K562 (cell line): ENCODE data around the gene DPEP1. TPM values are rescaled to one million over a fixed set of nuclear protein-coding genes. Genes with fewer than 3 reads are reported as not detected.

Experiments
- BCOR ChIP-seq: fragments of 450-650 bp; IDR thresholded peaks from 2 replicates; pipeline ENCODE4 v1.6.1; 2016
- BRD9 ChIP-seq: fragments of 450-650 bp; IDR thresholded peaks from 2 replicates; pipeline ENCODE4 v1.6.1; 2018; ENCODE audit warnings: low read depth; ENCODE audit not compliant: partially characterized antibody
- CBX8 ChIP-seq: fragments of 200-600 bp; sonication (generic); IDR thresholded peaks from 2 replicates; pipeline ENCODE4 v1.6.1; 2012; ENCODE audit warnings: borderline replicate concordance, mixed run types, low read depth, mild to moderate bottlenecking, moderate library complexity, mixed read lengths, low read length, control low read depth, inconsistent platforms; ENCODE audit not compliant: poor library complexity, severe bottlenecking; ENCODE audit errors: extremely low read depth
- E2F8 ChIP-seq: fragments of 450-650 bp; IDR thresholded peaks from 2 replicates; pipeline ENCODE4 v1.7.1; 2018; ENCODE audit warnings: mild to moderate bottlenecking, low read depth; ENCODE audit not compliant: partially characterized antibody
- HSF4 ChIP-seq: fragments of 250-450 bp; sonication (Bioruptor Pico); IDR thresholded peaks from 2 replicates; pipeline ENCODE4 v2.1.2; 2022; ENCODE audit warnings: mild to moderate bottlenecking, moderate library complexity, borderline replicate concordance
- MAFG ChIP-seq: fragments of 450-650 bp; conservative IDR thresholded peaks from 2 replicates; pipeline ENCODE4 v1.6.1; 2016; ENCODE audit warnings: missing genetic modification characterization, missing compliant biosample characterization
- MCM5 ChIP-seq: fragments of 450-650 bp; IDR thresholded peaks from 2 replicates; pipeline ENCODE4 v1.6.1; 2016; ENCODE audit warnings: low read depth
- NFYB ChIP-seq: IDR thresholded peaks from 2 replicates; pipeline ENCODE4 v1.6.1; 2011; ENCODE audit warnings: mild to moderate bottlenecking, moderate library complexity; ENCODE audit not compliant: insufficient read length; ENCODE audit errors: extremely low read depth
- SIN3B ChIP-seq: fragments of 450-650 bp; IDR thresholded peaks from 2 replicates; pipeline ENCODE4 v1.6.1; 2017; ENCODE audit warnings: low read depth, mild to moderate bottlenecking, moderate library complexity
- SRSF7 ChIP-seq: fragments of 200-400 bp; formaldehyde crosslinking; optimal IDR thresholded peaks from 2 replicates; pipeline ENCODE3; 2017; ENCODE audit warnings: mild to moderate bottlenecking, low read depth, low read length
- TAF7 ChIP-seq: fragments of 450-650 bp; IDR thresholded peaks from 2 replicates; pipeline ENCODE4 v1.6.1; 2016; ENCODE audit warnings: missing genetic modification characterization, missing compliant biosample characterization
- TEAD4 ChIP-seq, 2 experiments: sonication (generic) in 1 of 2; formaldehyde crosslinking in 1 of 2; IDR thresholded peaks; 2 replicates each; pipeline versions ENCODE4 v1.6.1 to v1.8.0; 2012 to 2022; ENCODE audit warnings: borderline replicate concordance in 1 of 2, inconsistent platforms in 1 of 2, low read length in 1 of 2, mild to moderate bottlenecking in 1 of 2, missing genetic modification reagents in 1 of 2
- XRCC5 ChIP-seq: fragments of 200-400 bp; formaldehyde crosslinking; IDR thresholded peaks from 2 replicates; pipeline ENCODE4 v1.6.1; 2017; ENCODE audit warnings: low read depth, mild to moderate bottlenecking, low read length
- ZNF280B ChIP-seq: fragments of 250-450 bp; sonication (Bioruptor Pico); IDR thresholded peaks from 2 replicates; pipeline ENCODE4 v1.5.1; 2021; ENCODE audit warnings: mild to moderate bottlenecking
- ZNF639 ChIP-seq, 2 experiments: fragments of 200-800 bp in 1 of 2; sonication (Bioruptor generic) in 1 of 2; sonication (generic) in 1 of 2; formaldehyde crosslinking in 1 of 2; IDR thresholded peaks in 1 of 2; conservative IDR thresholded peaks in 1 of 2; 2 replicates each; pipeline versions ENCODE4 v1.5.0 to v1.6.1; 2016 to 2020; ENCODE audit warnings: missing compliant biosample characterization in 1 of 2, missing genetic modification characterization in 1 of 2, missing genetic modification reagents in 1 of 2
- polyA plus RNA-seq, 8 experiments: library from polyadenylated mRNA; depleted of rRNA in 4 of 8; stranded (reverse) in 5 of 8; unstranded in 3 of 8; fragments of >200 nt; fragmentation: Nextera tagmentation in 2 of 8; fragmentation: Illumina TruSeq in 1 of 8; extraction: Ambion mirVana in 2 of 8; extraction: Trizol in 1 of 8; gene quantifications; 2 replicates each; pipeline versions ENCODE4 v1.2.1 to v1.2.3, GENCODE V29; 2011 to 2014; ENCODE audit warnings: inconsistent platforms in 1 of 8, missing spikeins in 1 of 8
- total RNA-seq, 7 experiments: library from RNA; depleted of rRNA in 6 of 7; stranded (reverse); fragments of >200 nt in 6 of 7; fragmentation: Illumina TruSeq in 2 of 7; extraction: Trizol in 2 of 7; gene quantifications; 2 replicates each; pipeline versions ENCODE4 v1.2.1 to v1.2.3, GENCODE V29; 2011 to 2021; ENCODE audit warnings: low replicate concordance in 1 of 7
- TF ChIP-seq, protein P1 (sequence below): fragments of 450-650 bp; conservative IDR thresholded peaks from 2 replicates; pipeline ENCODE4 v1.6.1; 2016; ENCODE audit warnings: missing genetic modification characterization, low read depth, mild to moderate bottlenecking, missing compliant biosample characterization, moderate library complexity
- TF ChIP-seq, protein P2 (sequence below): sonication (generic); IDR thresholded peaks from 2 replicates; pipeline ENCODE4 v1.6.1; 2016

The DPEP1 gene
- total and polyA plus RNA-seq, 9 of the 15 experiments (the other 6 are each of a cell fraction or from before 2014, with no cell fraction given), result 0.14 to 0.31 (median 0.20) TPM; not detected in 6

DNA sequence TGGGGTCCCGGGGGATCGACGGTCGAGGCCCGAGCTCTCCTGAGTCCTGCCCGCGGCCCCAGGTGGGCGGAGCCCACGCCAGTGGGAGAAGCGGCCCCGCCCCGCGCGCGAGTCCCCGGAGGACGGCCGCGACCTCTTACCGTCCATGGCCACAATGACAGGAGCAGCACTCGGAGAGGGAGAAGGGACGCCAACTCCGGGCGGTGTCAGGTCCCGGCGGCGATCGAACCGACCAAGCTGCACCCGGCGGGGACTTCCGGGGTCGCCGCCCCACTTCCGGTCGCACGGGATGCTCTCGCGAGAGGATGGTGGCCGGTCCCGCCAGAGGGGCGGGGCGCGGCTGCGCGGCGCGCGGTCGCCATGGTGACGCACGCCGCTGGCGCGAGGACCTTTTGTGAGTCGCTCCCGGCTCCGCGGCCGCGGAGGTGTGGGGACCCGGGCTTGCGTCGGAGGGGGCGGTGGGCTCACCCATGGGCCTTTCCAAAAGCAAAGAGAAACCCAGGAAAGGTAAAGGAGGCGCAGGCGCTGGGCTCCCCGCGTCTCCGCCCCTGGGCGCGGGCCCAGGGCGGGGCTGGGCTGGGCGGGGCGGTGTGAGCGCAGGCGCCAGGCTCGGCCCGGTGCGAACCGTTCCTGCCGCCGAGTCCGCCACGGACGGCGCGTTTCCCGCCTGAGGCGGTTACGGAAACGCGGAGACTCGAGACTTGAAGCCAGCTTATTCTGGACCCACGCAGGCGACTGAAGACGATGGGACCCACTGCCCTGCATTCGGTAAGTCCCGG is 44.2 kb downstream of the DPEP1 start, which contains the start of the genes CHMP1A and SPATA33 (continued):
- TF ChIP-seq MAFG, result no peak
- TF ChIP-seq, protein P1, sequence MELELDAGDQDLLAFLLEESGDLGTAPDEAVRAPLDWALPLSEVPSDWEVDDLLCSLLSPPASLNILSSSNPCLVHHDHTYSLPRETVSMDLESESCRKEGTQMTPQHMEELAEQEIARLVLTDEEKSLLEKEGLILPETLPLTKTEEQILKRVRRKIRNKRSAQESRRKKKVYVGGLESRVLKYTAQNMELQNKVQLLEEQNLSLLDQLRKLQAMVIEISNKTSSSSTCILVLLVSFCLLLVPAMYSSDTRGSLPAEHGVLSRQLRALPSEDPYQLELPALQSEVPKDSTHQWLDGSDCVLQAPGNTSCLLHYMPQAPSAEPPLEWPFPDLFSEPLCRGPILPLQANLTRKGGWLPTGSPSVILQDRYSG (tag), result no peak
- peak; percentile 95 for TF ChIP-seq E2F8
- no peak for TF ChIP-seq CBX8
- TF ChIP-seq XRCC5, result no peak
- TF ChIP-seq TAF7, result peak; percentile 69; the same call in 1 of the 2 replicates
- no peak for TF ChIP-seq BCOR
- TF ChIP-seq SIN3B, result peak; percentile 79
- TF ChIP-seq HSF4 (CRISPR knock-in tag), result no peak
- no peak for TF ChIP-seq NFYB
- TF ChIP-seq SRSF7, result no peak
- TF ChIP-seq MCM5, result no peak
- TF ChIP-seq, protein P2, sequence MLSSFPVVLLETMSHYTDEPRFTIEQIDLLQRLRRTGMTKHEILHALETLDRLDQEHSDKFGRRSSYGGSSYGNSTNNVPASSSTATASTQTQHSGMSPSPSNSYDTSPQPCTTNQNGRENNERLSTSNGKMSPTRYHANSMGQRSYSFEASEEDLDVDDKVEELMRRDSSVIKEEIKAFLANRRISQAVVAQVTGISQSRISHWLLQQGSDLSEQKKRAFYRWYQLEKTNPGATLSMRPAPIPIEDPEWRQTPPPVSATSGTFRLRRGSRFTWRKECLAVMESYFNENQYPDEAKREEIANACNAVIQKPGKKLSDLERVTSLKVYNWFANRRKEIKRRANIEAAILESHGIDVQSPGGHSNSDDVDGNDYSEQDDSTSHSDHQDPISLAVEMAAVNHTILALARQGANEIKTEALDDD, result no peak
- no peak for TF ChIP-seq BRD9
- TF ChIP-seq ZNF639 (CRISPR knock-in tag; conservative IDR thresholded peaks at IDR 0.05 in 1 of 2, IDR thresholded peaks at IDR 0.05 in 1 of 2), result peak in 1 of 2 experiments; percentile 84; a peak in 2 of 4 replicates
- TF ChIP-seq TEAD4 (IDR thresholded peaks at IDR 0.05; ENCODE audit: low read length), result no peak
- no peak for TF ChIP-seq TEAD4 (CRISPR knock-in tag; IDR thresholded peaks at IDR 0.05; ENCODE audit: borderline replicate concordance)
- TF ChIP-seq ZNF280B (CRISPR knock-in tag), result no peak
